GM23248 (cell line): ENCODE results near the gene PTPRE.

Source experiments
- EZH2 ChIP-seq: fragments of 200-600 bp; sonication (generic); IDR thresholded peaks from 2 replicates; pipeline ENCODE4 v1.6.1; 2018; ENCODE audit warnings: antibody characterized with exemption, mild to moderate bottlenecking; ENCODE audit not compliant: insufficient read depth, poor library complexity, severe bottlenecking
- EZH2phosphoT487 ChIP-seq: fragments of 200-600 bp; sonication (generic); IDR thresholded peaks from 2 replicates; pipeline ENCODE4 v1.6.1; 2018; ENCODE audit warnings: antibody characterized with exemption, moderate library complexity, mild to moderate bottlenecking, low read depth; ENCODE audit not compliant: insufficient read depth

DNA sequence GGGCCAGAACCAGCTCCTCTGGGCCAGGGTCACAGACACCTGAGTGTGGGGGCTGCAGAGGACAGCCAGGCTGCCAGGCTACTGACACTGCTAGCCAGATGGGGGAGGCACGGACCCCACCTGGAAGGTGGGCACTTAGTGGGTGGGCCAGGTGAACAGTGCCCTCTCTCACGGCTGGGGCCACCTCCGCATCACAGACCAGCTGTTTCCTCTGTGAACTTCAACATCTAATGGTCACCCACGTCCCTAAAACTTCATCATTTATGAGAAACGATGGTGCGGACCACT lies 138.9 kb downstream of the PTPRE start:
- no peak for TF ChIP-seq EZH2phosphoT487
- no peak for TF ChIP-seq EZH2
